ENCODE measurements around the gene RNASEL. TPM values are rescaled to one million over a fixed set of nuclear protein-coding genes. Genes with fewer than 3 reads are reported as not detected.

RNASEL gene
- total RNA-seq, 1 donor from 2014 or later, result 0.39 TPM

GRCh38 chr1:182600745-182601415, 11.8 kb upstream of the RNASEL start:
- DNase-seq (ENCODE audit: low read depth in 2 of 2), result no peak

- DNase-seq (ENCODE audit: low read depth in 2 of 2), result no peak
Observed at GRCh38 chr1:182600036-182600713, 11.1 kb upstream of the RNASEL start.

- DNase-seq (ENCODE audit: low read depth in 2 of 2), result no peak
Observed at GRCh38 chr1:182599339-182599738, 10.3 kb upstream of the RNASEL start.

- DNase-seq (ENCODE audit: low read depth in 2 of 2), result no peak
Observed at GRCh38 chr1:182598296-182598695, 9.2 kb upstream of the RNASEL start.

GRCh38 chr1:182596934-182597333, 7.9 kb upstream of the RNASEL start:
- no peak for DNase-seq (ENCODE audit: low read depth in 2 of 2)

GRCh38 chr1:182595641-182596240, 6.7 kb upstream of the RNASEL start:
- DNase-seq (ENCODE audit: low read depth in 2 of 2), result peak; percentile 49 to 59

GRCh38 chr1:182589931-182590330, 875 bp upstream of the RNASEL start:
- no peak for DNase-seq (ENCODE audit: low read depth in 2 of 2)

- DNase-seq (ENCODE audit: low read depth in 2 of 2), result no peak
Observed at GRCh38 chr1:182589520-182589919, 464 bp upstream of the RNASEL start.

- DNase-seq (ENCODE audit: low read depth in 2 of 2), result no peak
Observed at GRCh38 chr1:182587666-182588499, 1.2 kb downstream of the RNASEL start.

GRCh38 chr1:182587093-182587492, 2.0 kb downstream of the RNASEL start:
- DNase-seq (ENCODE audit: low read depth in 2 of 2), result no peak

GRCh38 chr1:182586380-182586779, 2.7 kb downstream of the RNASEL start:
- DNase-seq (ENCODE audit: low read depth in 2 of 2), result no peak

GRCh38 chr1:182584746-182585145, 4.3 kb downstream of the RNASEL start:
- no peak for DNase-seq (ENCODE audit: low read depth in 2 of 2)

- no peak for DNase-seq (ENCODE audit: low read depth in 2 of 2)
Observed at GRCh38 chr1:182580736-182581135, 8.3 kb downstream of the RNASEL start.

- DNase-seq (ENCODE audit: low read depth in 2 of 2), result no peak
Observed at GRCh38 chr1:182575540-182576149, 13.4 kb downstream of the RNASEL start.

- DNase-seq (ENCODE audit: low read depth in 2 of 2), result no peak
Observed at GRCh38 chr1:182574156-182574555, 14.9 kb downstream of the RNASEL start.

- DNase-seq (ENCODE audit: low read depth in 2 of 2), result no peak
Observed at GRCh38 chr1:182570611-182570970, 18.5 kb downstream of the RNASEL start.

- no peak for DNase-seq (ENCODE audit: low read depth in 2 of 2)
Observed at GRCh38 chr1:182569939-182570610, 19.0 kb downstream of the RNASEL start.

- DNase-seq (ENCODE audit: low read depth in 2 of 2), result no peak
Observed at GRCh38 chr1:182568647-182569284, 20.3 kb downstream of the RNASEL start.

- DNase-seq (ENCODE audit: low read depth in 2 of 2), result no peak
Observed at GRCh38 chr1:182567629-182568028, 21.4 kb downstream of the RNASEL start.

- no peak for DNase-seq (ENCODE audit: low read depth in 2 of 2)
Observed at GRCh38 chr1:182565537-182565936, 23.5 kb downstream of the RNASEL start.
